HG02870 (cell line): ENCODE measurements around the gene HSPG2.

ENCODE experiments used
- ATAC-seq: cut with Tn5 transposase; IDR thresholded peaks from one replicate; pipeline ENCODE4 v1.9.1; 2021; ENCODE audit warnings: mild to moderate bottlenecking, moderate library complexity; ENCODE audit not compliant: unreplicated experiment

Gene HSPG2

DNA sequence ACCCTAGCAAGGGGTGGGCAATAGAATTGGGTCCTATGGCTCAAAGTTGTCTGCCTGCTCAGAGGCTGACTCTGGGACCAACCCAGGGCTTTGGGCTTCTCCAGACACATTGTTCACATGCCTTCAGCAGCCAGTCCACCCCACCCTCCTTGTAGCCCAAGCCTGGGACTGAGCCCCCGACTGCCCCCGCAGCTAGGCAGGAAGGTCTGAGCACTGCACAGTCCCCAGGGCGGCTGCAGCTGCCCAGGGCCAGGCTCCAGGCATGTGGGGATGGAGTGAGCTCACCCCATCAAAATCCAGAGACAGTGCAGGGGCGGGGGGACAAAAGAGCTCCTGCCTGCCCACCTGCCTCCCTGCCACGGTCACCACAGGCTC, 35.6 kb downstream of the HSPG2 start:
- ATAC-seq = no peak

DNA sequence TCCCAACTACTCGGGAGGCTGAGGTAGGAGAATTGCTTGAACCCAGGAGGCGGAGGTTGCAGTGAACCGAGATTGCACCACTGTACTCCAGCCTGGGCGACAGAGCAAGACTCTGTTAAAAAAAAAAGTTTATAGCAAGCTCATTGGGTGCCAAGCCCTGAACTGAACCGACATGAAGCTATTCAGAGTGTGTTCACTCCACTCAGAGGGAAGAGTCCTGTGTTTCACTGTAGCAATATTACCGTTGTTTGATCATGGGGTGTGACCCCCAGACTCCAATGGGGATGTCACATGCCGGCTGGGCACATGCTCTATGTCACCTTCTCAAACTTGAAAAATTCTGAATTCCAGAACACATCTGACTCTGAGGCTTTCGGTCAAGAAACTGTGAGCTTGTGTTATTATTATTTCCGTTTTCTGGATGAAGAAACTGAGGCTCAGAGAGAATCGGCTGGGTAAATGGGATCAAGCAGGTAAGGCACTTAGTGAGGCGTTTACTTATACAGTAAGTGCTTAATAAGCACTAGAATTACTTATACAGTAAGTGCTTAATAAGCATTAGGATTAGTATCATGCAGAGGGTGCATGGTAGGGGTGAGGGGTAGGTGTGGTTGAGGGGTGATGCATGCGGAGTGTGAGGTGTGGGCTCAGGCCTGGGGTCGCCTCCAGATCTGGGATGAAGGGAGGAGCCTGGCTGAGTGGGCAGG, 36.2 kb downstream of the HSPG2 start:
- no peak for ATAC-seq

DNA sequence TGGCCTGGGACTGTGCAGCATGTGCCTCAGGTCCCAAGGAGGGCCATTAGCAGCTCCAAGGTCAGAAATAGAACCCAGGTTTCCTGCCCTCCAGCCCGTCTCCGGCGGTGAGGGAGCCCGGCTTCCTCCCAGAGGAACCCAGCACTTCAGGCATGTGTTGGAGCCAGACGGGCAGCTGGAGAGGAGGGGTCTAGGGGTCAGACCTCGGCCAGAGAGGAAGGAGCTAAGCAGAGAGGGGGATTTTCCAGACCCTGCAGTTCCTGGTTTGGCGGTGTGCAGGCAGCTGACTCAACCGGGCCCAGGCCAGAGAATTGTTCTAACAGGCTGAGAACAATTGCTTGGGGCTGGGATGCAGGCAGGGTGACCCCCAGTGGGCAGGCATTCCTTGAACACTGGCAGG, 37.1 kb downstream of the HSPG2 start:
- no peak for ATAC-seq

DNA sequence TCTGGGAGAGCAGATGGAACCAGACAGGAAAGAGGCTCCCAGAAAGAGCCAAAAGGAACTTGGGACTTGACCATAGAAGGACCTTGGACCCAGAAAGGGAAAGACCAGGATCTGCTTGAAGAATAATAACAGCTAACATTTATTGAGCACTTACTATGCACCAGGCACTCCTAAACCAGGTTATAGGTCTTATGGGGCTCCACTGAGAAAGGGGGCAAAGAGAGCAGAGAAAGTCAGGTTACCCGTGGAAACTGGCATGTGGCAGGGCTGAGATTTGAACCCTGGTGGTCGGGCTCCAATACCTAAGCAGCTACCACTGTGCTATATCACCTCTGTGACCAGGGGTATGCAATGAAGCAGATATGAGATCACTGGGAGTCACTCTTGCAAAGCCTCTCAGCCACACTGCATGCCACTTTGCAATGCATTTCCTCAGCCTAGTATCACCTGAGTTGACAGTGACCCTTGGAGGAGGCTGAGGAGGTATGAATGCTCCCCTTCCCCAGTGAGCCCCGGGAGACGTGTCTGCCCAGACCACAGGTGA, 37.8 kb downstream of the HSPG2 start:
- ATAC-seq = no peak

DNA sequence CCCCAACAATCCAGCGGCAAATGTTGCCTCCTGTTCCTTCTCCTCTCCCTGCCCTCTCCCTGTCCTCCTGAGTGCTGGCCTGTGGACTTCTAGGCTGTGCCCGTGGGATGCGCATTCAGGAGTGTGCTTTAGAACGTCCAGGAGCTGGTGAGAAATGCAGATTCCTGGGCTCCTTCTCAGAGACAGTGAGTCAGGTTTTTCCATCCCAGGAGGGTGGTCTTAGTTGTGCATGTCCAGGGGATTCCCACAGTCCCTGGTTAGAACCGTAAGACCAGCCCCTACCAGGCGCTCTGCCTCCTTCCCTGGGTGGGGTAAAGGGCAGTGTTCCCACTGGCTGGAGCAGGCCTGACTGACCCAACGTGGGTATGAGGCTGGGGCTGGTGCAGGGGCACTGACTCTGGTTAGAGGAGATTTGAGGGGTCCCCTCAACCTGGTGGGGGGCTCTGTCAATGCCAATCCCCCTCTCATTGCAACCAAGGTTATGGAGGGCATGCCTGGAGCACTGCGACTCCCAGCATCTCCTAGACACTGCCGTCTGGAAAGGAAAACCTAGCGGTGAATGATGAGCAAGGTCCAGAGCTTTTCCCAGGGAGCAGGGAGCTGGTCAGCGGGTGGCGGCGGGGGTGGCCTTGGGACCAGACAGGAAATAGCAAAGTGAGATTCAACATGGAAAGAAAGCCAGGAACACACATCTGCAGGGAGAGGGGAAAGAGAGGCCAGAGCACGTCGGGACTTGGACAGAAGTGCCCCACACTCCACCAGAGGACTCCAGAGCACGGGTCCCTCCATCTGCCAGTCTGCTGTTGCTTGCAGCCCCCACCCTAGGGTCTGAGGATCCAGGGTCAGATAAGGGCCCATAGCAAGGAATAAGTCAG, 38.5 kb downstream of the HSPG2 start:
- ATAC-seq = no peak

DNA sequence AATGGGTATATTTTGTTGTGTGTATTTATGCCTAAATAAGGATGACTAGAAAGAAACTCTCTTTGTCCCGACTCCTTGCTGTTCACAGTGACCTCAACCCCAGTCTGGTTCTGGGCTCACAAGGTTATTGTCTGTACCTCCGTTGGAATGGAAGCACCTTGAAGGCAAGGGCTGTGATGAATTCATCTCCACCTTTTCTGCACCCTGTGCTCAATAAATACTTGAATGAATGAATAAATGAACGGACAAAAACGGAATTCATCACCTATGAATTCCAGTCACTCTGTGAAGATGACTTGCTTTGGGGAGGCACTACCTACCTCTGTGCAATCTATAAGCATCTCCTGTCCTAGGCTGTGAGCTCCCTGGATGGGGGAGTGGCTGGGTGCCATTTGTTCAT, 39.3 kb downstream of the HSPG2 start:
- no peak for ATAC-seq

DNA sequence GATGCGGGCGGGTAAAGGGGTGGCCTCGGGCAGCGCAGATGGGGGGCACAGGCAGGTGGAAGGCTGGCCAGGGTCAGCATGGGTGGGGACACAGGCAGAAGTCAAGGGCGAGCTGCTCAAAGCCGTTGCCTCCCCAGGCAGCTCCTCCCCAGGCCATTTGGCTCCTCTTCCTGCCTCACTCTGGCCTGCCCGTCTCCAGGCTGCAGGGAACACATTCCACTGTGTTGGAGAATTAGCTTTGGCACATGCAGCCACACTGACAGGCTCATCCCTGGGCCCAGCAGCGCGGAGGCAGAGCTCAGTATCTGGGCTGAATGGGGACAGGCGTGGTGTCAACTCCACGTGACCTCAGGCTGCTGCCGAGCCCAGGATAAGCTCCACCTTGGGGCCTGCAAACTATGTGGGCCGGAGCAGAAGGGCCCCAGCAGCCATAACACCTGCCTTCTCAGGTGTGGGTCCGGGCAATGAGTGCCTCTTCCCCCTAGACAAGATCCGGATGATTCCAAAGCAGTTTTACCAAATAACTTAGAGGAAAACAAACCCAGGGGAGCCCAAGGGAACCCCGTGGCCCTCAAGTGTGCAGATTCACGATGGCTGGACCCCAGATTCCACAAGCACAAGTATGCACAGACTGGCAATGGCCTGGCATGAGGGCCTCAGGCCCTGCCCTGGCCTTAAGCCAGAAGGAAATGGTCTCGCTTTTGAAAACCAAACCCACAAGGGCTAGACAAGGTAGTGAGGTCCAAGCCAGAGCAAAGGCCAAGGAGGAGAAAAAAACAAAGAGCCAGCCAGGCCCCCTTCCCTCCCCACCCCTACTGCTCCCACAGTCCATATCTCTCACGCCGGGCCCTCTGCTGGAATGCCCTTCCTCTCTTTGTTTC, 40.2 kb downstream of the HSPG2 start:
- no peak for ATAC-seq

DNA sequence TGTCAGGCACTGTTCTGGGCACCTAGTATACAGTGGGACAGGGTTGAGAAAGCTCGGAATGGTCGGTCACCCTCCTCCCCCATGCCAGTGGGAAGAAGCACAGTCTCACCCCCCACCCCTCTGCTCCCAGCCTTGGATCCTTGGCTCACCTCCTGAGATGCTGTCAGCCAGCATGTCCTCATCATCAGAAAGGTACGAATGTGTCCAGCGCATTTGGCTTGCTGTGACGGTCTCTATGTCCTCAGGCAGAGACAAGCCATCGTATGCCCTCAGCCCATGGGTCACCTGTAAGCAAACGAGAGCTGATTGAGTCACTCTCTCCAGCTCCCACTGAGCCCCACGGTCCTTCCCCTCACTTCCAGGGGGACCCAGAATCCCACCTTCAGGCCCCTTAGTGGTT, 41.1 kb downstream of the HSPG2 start:
- ATAC-seq = no peak

DNA sequence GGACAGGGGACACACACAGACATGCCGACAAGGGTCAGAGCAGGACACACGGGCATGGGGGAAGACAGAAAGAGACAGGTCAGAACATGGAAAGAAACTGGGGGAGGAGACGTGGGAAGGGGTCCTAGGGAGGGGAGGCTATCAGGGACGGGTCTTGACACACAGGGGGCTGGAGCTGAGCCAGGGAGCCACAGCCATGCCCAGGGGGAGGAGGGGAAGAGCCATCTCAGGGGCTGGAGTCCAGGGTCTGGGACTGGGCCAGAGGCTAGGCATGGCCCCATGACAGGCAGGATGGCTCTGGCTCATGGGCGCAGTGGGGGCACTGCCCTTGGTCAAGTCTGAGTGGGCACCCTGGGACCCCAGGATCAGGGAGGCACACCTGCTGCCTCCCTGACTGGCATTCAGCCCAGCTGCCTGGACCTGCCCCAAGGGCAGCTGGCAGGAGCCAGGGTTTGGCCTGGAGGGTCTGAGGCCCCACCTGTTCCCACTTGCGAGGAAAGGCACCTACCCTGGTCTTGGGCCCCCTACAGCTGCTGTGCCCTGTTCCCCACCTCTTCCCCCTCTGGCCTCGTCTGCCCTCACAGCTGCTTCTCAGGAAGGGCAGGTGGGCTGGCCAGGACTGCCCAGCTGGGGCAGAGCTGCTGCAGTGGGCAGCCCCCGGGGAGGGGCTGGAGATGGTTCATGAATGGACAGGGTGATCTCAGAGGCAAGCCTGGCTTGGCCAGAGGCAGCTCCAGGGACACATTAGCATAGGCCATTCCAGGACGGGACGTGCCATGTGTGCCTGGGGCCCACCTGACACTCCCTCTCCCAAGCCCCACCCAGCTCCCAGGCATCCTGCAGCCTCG, 42.9 kb downstream of the HSPG2 start:
- no peak for ATAC-seq

DNA sequence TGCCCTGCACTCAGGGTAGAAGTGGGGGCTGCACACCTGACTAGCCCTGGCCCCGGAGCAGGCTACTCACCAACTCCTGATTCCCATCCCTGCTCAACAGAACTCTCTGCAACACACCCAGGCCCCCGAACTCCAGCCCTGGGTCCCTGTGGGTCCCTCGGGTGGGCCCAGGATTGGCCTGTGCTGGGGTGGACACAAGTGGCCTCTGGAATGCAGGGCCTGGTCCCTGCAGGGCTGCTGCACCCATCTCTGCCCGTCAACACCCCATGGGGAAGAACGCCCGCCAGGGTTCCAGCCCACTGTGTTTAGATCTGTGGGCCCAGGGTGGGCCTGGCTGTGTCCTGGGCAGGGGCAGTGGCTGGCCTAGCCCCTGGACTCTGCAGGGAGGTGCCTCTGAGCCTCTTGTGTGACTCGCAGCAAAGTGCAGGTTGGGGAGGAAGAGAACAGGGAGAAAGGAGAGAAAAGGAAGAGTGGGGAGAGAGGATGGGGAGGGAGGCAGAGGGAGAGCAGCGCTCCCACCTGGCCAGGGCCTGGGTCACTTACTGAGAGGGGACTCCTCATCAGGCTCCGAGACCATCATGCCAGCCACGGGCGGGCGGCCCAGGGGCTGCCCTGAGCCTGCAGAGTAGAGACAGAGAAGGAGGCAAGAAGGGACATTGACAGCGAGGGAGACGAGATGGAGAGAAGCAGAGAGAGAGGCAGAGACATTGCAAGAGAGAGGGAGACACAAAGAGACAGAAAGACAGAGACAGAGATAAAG, 43.9 kb downstream of the HSPG2 start:
- no peak for ATAC-seq

DNA sequence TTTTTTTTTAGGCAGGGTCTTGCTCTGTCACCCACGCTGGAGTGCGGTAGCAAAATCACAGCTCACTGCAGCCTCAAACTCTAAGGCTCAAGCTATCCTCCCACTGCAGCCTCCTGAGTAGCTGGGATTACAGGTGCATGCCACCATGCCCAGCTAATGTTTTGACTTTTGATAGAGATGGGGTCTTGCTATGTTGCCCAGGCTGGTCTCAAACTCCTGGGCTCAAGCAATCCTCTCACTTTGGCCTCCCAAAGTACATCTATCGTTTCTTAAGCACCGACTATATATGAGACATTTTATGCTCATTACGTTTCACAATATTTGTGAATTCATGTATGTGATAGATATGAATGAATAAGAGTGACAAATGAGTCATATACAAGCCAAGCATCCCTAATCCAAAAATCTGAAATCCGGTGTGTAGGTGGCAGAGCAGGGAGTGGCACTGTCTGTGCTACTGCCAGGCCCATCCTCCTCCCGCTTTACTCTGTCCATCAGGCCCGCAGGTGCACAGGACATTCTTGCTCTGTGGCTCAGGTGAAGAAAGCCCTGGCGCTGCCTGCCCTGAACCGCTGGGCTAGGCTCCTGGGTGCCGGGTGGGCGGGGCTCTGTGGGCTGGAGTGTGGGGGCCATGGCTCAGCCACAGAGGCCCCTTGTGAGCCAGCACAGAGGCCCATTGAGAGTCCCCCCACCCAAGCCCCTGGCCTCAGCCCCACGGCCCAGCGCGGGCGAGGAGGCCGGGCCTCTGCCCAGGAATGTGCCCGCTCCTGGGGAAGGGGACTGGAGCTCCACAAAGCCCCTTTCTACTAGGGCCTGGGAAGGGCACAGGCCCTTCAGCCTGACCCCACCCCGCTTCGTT, 45.3 kb downstream of the HSPG2 start:
- no peak for ATAC-seq

DNA sequence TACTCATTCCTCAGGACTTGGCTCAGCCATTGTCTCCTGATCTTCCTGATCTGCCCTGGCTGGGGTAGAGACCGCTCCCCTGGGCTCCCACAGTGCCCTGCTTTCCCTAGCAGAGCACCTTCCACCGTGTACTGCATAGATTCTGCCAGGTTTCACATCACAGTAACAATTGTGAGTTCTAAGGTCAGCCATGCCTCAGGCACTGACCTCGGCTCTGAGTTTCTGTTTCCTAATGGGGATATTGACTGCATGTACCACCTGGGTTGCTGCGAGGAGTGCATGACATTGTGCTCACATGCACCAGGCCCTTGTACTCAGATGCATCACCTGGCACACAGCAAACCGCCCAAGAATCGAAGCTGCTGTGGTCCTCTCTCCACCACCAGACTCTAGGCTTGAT, 46.0 kb downstream of the HSPG2 start:
- no peak for ATAC-seq

DNA sequence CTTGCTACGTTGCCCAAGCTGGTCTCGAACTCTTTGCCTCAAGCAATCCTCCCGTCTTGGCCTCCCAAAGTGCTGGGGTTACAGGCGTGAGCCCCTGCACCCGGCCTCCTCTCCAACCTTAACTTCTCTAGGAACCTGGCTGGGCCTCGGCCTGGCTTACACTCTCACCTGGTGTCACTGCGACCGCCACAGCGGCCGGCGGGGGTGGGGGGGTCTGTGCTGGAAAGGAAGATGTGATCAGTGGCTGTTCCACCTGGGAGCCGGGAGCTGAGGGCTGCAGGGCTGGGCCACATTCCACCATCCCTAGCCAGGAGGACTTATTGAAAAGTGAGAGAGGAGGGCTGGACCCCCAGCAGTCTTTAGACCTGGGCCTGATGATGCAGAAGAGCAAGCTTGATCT, 48.6 kb downstream of the HSPG2 start:
- no peak for ATAC-seq

DNA sequence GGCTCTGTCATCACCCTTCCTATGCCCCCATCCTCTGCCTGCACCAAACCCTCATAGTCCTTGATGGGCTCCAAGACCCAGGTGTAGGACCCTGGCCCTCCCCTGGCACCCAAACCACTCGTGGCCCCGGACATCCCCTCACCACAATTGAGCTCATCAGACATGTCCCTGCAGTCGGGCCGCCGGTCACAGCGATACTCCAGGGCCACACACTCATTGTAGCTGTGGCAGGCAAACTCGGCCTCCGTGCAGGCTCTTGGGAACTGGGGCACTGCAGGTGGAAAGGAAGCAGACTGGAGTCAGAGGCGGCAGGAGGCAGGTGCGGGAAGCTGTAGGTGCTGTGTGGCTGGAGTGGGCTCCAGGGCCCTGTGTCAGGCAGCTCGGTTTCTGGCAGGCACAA, 49.3 kb downstream of the HSPG2 start:
- ATAC-seq = no peak

DNA sequence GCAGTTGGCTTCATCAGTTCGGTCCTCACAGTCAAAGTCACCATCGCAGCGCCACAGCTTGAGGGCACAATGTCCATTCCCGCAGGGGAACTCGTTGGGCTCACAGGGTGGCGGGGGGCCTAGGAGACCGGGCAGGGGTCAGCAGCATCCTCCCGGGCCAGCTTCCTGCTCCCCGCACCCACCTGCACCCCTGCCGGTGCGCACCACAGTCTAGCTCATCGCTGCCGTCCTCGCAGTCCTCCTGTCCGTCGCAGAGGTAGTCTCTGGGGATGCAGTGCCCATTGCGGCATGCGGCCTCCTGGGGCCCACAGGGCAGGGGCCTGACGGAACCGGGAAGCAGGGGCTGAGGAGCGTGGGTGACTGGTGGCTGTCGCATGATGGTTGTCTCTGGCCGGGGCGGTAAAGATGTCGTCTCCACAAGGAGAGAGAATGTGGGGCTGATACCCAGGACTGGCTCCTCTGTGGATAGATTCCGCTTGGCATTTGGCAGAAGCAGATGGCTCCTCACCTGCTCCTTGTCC, 49.8 kb downstream of the HSPG2 start:
- ATAC-seq = no peak

DNA sequence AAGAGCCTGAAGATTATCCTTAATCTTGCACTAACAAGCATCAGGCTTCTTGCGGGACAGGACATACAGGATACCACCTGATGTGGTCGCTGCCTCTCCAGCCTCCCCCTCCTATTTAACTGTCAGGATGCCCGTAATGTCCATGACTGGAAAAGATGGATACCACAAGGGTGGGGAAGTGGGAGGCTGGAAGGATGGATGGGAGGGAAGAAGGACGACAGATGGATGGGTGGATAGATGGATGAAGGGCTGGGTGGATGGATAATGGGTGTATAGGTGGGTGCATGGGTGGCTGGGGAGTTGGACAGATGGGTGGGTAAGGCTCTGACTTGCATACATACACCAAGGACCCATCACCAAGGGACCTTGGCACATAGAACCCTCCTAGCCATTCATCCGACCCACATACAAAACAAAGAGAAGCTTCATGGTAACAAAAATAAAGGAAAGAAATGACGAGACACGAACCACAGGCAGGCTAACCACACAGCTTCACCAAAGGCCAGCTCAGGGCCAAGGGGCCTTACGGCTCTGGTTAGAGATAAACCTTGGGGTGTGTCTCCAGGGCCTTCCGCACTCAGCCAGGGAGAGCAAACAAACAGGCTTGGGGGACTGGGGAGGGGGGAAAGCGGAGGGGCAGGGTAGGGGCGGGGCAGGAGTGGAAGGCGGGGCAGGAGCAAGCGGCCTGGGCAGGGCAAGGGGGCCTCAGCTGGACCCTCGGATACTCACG, 50.5 kb downstream of the HSPG2 start:
- no peak for ATAC-seq

DNA sequence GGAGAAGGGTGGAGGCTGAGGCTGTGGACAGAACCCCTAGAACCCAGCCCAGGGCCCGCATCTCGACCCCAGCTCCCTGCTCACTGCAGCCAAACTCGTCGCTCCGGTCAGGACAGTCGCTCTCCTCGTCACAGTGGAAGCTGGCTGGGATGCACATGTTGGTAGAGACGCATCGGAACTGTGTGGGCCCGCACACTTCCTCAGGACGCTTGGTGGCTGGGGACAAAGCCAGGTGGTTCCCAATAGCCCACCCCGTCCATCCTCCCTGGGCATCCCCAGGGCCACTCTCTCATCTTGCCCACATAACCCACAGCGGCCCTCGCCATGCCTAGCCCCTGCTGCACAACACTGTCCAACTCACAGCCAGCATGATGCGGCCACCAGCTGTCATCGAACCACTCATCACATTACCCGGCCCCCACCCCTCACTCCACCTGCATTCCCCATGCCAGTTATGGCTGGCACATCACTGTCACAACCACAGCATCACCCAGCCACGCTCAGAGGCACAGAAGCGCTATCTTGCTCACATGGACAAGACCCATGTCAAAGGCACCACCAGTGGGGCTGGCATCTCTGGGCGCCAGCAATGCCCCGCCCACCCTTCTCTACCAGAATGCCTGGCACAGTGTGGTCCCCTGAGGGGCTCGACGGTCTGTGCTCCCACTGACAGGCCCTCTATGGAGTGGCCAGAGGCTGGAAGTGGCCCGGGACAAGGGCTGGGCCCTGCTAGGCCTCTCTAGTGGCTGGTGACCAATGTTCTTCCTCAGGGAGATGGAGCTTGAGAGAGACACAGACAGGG, 51.7 kb downstream of the HSPG2 start:
- ATAC-seq = no peak
